GM12873 (cell line): ENCODE results near the gene SPOP.

ENCODE experiments used
- TF ChIP-seq, protein P1 (sequence below): IDR thresholded peaks from 2 replicates; pipeline ENCODE4 v1.5.1; 2012; ENCODE audit warnings: low read depth, mild to moderate bottlenecking, moderate library complexity, low read length, control low read depth; ENCODE audit not compliant: insufficient read depth; ENCODE audit errors: missing control alignments

Gene SPOP

DNA sequence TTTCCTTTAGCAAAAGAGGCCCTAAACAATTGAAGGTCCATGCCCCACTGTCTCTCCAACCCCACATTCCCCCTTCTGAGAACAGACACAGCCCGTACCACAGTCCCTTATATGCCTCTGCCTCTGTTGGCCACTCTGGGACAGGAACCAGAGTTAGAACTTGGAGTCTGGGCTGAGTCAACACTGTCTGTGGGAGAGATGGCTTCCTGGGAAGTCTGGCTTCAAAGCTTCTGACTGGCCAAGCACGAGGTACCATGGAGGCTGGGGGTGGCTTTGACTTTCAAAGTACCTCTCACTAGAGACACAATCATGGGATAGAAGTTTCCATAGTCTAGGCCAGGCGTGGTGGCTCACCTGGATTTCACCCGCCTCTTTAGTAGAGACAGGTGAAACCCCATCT lies 14.9 kb upstream of the SPOP start:
- TF ChIP-seq, protein P1, sequence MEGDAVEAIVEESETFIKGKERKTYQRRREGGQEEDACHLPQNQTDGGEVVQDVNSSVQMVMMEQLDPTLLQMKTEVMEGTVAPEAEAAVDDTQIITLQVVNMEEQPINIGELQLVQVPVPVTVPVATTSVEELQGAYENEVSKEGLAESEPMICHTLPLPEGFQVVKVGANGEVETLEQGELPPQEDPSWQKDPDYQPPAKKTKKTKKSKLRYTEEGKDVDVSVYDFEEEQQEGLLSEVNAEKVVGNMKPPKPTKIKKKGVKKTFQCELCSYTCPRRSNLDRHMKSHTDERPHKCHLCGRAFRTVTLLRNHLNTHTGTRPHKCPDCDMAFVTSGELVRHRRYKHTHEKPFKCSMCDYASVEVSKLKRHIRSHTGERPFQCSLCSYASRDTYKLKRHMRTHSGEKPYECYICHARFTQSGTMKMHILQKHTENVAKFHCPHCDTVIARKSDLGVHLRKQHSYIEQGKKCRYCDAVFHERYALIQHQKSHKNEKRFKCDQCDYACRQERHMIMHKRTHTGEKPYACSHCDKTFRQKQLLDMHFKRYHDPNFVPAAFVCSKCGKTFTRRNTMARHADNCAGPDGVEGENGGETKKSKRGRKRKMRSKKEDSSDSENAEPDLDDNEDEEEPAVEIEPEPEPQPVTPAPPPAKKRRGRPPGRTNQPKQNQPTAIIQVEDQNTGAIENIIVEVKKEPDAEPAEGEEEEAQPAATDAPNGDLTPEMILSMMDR = no peak

- TF ChIP-seq, protein P1 = no peak
Measured at GRCh38 chr17:49691677-49692191, 13.8 kb upstream of the SPOP start.

GRCh38 chr17:49691086-49691676 lies 13.3 kb upstream of the SPOP start:
- TF ChIP-seq, protein P1 = no peak

GRCh38 chr17:49690256-49690655 lies 12.4 kb upstream of the SPOP start:
- TF ChIP-seq, protein P1 = no peak

DNA sequence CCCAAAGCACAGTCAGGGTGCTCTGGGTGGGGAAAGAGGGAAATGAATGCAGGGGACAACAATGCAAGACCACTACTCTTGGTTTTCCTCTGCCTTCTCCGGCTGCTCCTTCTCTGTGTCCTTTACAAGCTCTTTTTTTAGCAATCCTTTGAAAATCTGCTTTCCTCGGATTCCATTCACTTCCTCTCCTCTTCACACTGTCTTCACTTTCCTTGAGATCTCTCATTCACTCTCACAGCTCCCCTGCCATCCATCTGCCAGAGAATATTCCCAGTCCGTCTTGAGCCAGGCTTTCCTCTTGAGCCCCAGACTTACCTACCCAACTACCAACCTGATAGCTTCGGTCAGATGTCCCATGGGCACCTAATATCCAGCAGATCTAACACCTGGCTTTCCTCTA lies 11.0 kb upstream of the SPOP start:
- TF ChIP-seq, protein P1 = no peak

DNA sequence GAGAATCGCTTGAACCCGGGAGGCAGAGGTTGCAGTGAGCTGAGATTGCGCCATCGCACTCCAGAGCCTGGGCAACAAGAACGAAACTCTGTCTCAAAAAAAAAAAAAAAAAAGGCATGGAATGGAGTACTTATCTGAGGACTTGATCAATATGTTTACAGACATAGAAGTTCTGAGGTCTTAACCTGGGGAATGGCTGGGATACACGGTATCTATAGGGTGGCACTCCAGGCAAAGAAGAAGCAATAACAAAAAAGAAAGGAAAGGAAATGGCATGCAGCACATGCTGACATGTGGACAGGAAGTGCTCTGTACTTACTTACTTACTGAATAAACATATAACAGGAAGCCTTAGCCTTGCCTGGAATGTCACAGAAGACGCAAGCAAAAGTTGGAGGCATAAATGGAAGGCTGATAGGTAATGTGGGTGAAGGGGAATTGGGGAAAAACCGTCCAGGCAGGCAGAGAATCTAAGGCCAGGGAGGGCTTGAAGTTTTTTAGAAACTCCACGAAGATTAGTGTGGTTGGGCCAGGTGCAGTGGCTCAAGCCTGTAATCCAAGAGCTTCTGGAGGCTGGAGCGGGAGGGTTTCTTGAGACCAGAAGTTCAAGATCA lies 10.1 kb upstream of the SPOP start:
- TF ChIP-seq, protein P1 = no peak

GRCh38 chr17:49681106-49681979 lies 3.4 kb upstream of the SPOP start:
- TF ChIP-seq, protein P1 = no peak
